GM18951 (cell line): ENCODE results near the gene S100A1.

ENCODE experiments used
- POLR2A ChIP-seq: IDR thresholded peaks from 4 replicates; pipeline ENCODE4 v1.6.1; 2011; ENCODE audit warnings: mild to moderate bottlenecking; ENCODE audit not compliant: insufficient read length, insufficient read depth; ENCODE audit errors: extremely low read depth
- in situ Hi-C: fragments of 300-500 bp; cut with MboI; formaldehyde crosslinking; loops from one replicate; pipeline ENCODE4 v1.12.0; 2022; ENCODE audit warnings: low sequenced_read_pairs, mixed read lengths, inconsistent platforms; ENCODE audit not compliant: unreplicated experiment

S100A1 gene

GRCh38 chr1:153643100-153643499, 14.9 kb downstream of the S100A1 start:
- no peak for TF ChIP-seq POLR2A
- in situ Hi-C loops, result no loop called here

GRCh38 chr1:153643816-153644215, 15.6 kb downstream of the S100A1 start:
- in situ Hi-C loops, result no loop called here
- TF ChIP-seq POLR2A, result no peak

GRCh38 chr1:153646672-153647345, 18.6 kb downstream of the S100A1 start:
- in situ Hi-C loops, result no loop called here
- TF ChIP-seq POLR2A, result no peak

GRCh38 chr1:153647346-153647714, 19.1 kb downstream of the S100A1 start:
- in situ Hi-C loops, result no loop called here
- TF ChIP-seq POLR2A, result no peak

- in situ Hi-C loops, result no loop called here
Observed at GRCh38 chr1:153648000-153648643, 19.9 kb downstream of the S100A1 start.

GRCh38 chr1:153649137-153649862, 21.1 kb downstream of the S100A1 start:
- in situ Hi-C loops, result no loop called here
- no peak for TF ChIP-seq POLR2A

More at GRCh38 chr1:153648000-153648643, 19.9 kb downstream of the S100A1 start:
- TF ChIP-seq POLR2A, result peak; percentile 27

GRCh38 chr1:153649863-153650235, 21.6 kb downstream of the S100A1 start:
- in situ Hi-C loops, result no loop called here
- no peak for TF ChIP-seq POLR2A

GRCh38 chr1:153651771-153652170, 23.5 kb downstream of the S100A1 start:
- in situ Hi-C loops, result no loop called here
- no peak for TF ChIP-seq POLR2A

GRCh38 chr1:153652805-153653500, 24.7 kb downstream of the S100A1 start:
- no peak for TF ChIP-seq POLR2A
- in situ Hi-C loops, result no loop called here

GRCh38 chr1:153655333-153655732, 27.1 kb downstream of the S100A1 start:
- in situ Hi-C loops, result no loop called here
- no peak for TF ChIP-seq POLR2A

- in situ Hi-C loops, result no loop called here
- peak; percentile 91 for TF ChIP-seq POLR2A
Observed at GRCh38 chr1:153658400-153659174, 30.4 kb downstream of the S100A1 start, which contains the start of gene SNAPIN. Gene SNAPIN (plus strand): TSS chr1:153658703. CDS start chr1:153658744, 41 bp downstream.

GRCh38 chr1:153659175-153659534, 30.9 kb downstream of the S100A1 start:
- in situ Hi-C loops, result no loop called here

More at GRCh38 chr1:153659175-153659534, 30.9 kb downstream of the S100A1 start:
- no peak for TF ChIP-seq POLR2A
